HCT116 (cell line): ENCODE results near the gene SH3D21. TPM values are rescaled to one million over a fixed set of nuclear protein-coding genes. Genes with fewer than 3 reads are reported as not detected.

Experiments used
- ATAC-seq: fragments of 200-7000 bp; cut with Tn5 transposase; 2 replicates; pipeline ENCODE4 v1.9.1; 2020; ENCODE audit warnings: mild to moderate bottlenecking, moderate library complexity
- BruUV-seq: library from RNA; stranded (reverse); fragments of 400-500 nt; replicated peaks from 2 replicates; lab custom pipeline; 2021; lab: Mats Ljungman, UMichigan
- CTCF ChIA-PET: fragments of 300-600 bp; sonication (Branson Sonifier 250); formaldehyde crosslinking; loops from one replicate; lab custom pipeline; 2021; ENCODE audit warnings: antibody characterized with exemption; lab: Charles Lee
- POLR2A ChIA-PET: fragments of 300-600, 350-600 bp; sonication (Branson Sonifier 250); formaldehyde crosslinking; loops from one replicate; lab custom pipeline; 2021; ENCODE audit warnings: antibody characterized with exemption; lab: Charles Lee
- RAD21 ChIA-PET, 2 experiments: fragments of 300-600 bp; sonication (Branson Sonifier 250); formaldehyde crosslinking; loops; one replicate each; lab custom pipeline; 2023; ENCODE audit warnings: low total read pairs in 2 of 2; ENCODE audit not compliant: uncharacterized antibody in 2 of 2, unreplicated experiment in 2 of 2, low non-redundant PET in 1 of 2; lab: Charles Lee
- DNase-seq: peaks from one replicate; pipeline ENCODE4 v3.0.0-alpha.2; 2010; ENCODE audit warnings: low read depth, low spot score
- H2AFZ ChIP-seq: fragments of 200-600 bp; shearing (Covaris generic), sonication (generic); 2 replicates; pipeline ENCODE4 v1.6.1; 2017; ENCODE audit warnings: low read depth, mixed run types, mixed read lengths, antibody characterized with exemption, low read length; ENCODE audit not compliant: poor library complexity, severe bottlenecking
- H3K27ac ChIP-seq: 2 replicates; pipeline ENCODE4 v1.5.1; 2012; ENCODE audit warnings: low read depth, low read length
- H3K27me3 ChIP-seq: fragments of 200-600 bp; sonication (generic); 2 replicates; pipeline ENCODE4 v1.6.1; 2016; ENCODE audit warnings: mixed run types, low read length, mixed read lengths; ENCODE audit not compliant: insufficient read depth
- H3K36me3 ChIP-seq, 2 experiments: fragments of 200-500 bp in 1 of 2; fragments of 200-600 bp in 1 of 2; sonication (Bioruptor generic) in 1 of 2; sonication (generic) in 1 of 2; 2 replicates each; pipeline versions ENCODE4 v1.5.1 to v1.6.1; 2014 to 2016; ENCODE audit warnings: low read length in 2 of 2, inconsistent platforms in 1 of 2, mixed read lengths in 1 of 2, mixed run types in 1 of 2; ENCODE audit not compliant: insufficient read depth in 2 of 2, control insufficient read depth in 1 of 2
- H3K4me1 ChIP-seq, 2 experiments: fragments of 200-600 bp in 1 of 2; sonication (generic) in 1 of 2; 2 replicates each; pipeline versions ENCODE4 v1.5.1 to v1.6.1; 2012 to 2017; ENCODE audit warnings: low read length in 2 of 2, inconsistent platforms in 1 of 2, mild to moderate bottlenecking in 1 of 2, mixed read lengths in 1 of 2, mixed run types in 1 of 2, moderate library complexity in 1 of 2; ENCODE audit not compliant: insufficient read depth in 2 of 2, control insufficient read depth in 1 of 2
- H3K4me2 ChIP-seq: fragments of 200-600 bp; sonication (generic); 2 replicates; pipeline ENCODE4 v1.6.1; 2017; ENCODE audit warnings: mixed run types, low read length, mixed read lengths
- H3K4me3 ChIP-seq, 2 experiments: fragments of 200-600 bp in 1 of 2; sonication (generic) in 1 of 2; replicated peaks in 1 of 2; 2 replicates each; pipeline ENCODE4 v1.5.1; 2011 to 2016; ENCODE audit warnings: low read length in 2 of 2, control low read depth in 1 of 2, low read depth in 1 of 2, mild to moderate bottlenecking in 1 of 2, mixed read lengths in 1 of 2, mixed run types in 1 of 2
- H3K79me2 ChIP-seq: fragments of 200-600 bp; sonication (generic); 2 replicates; pipeline ENCODE4 v1.6.1; 2017; ENCODE audit warnings: mild to moderate bottlenecking, mixed run types, low read length, moderate library complexity, mixed read lengths; ENCODE audit not compliant: insufficient read depth
- H3K9ac ChIP-seq: fragments of 200-600 bp; sonication (generic); 2 replicates; pipeline ENCODE4 v1.6.1; 2016; ENCODE audit warnings: low read length, mixed read lengths
- H3K9me2 ChIP-seq: fragments of 200-600 bp; sonication (generic), shearing (Covaris generic); 2 replicates; pipeline ENCODE4 v1.6.1; 2017; ENCODE audit warnings: mixed run types, mild to moderate bottlenecking, moderate library complexity; ENCODE audit not compliant: insufficient read depth
- H3K9me3 ChIP-seq, 2 experiments: fragments of 200-500 bp in 1 of 2; fragments of 200-600 bp in 1 of 2; sonication (Bioruptor generic) in 1 of 2; sonication (generic) in 1 of 2; 2 replicates each; pipeline ENCODE4 v1.6.1; 2014 to 2017; ENCODE audit warnings: low read length in 2 of 2, mixed read lengths in 2 of 2, inconsistent platforms in 1 of 2, low read depth in 1 of 2, mild to moderate bottlenecking in 1 of 2, mixed run types in 1 of 2, moderate library complexity in 1 of 2; ENCODE audit not compliant: control insufficient read depth in 1 of 2, insufficient read depth in 1 of 2
- H4K20me1 ChIP-seq: fragments of 200-600 bp; sonication (generic), shearing (Covaris generic); 2 replicates; pipeline ENCODE4 v1.6.1; 2017; ENCODE audit warnings: mixed run types, mild to moderate bottlenecking, moderate library complexity; ENCODE audit not compliant: insufficient read depth
- FOSL1 ChIP-seq: IDR thresholded peaks from 2 replicates; pipeline ENCODE4 v1.6.1; 2012; ENCODE audit warnings: low read depth
- JUND ChIP-seq: IDR thresholded peaks from 2 replicates; pipeline ENCODE4 v1.6.1; 2012
- POLR2AphosphoS5 ChIP-seq: IDR thresholded peaks from 2 replicates; pipeline ENCODE4 v1.6.1; 2011; ENCODE audit warnings: mild to moderate bottlenecking, low read depth, low read length, moderate library complexity
- SIN3A ChIP-seq: IDR thresholded peaks from 2 replicates; pipeline ENCODE4 v1.6.1; 2012; ENCODE audit warnings: low read depth
- SP1 ChIP-seq: IDR thresholded peaks from 2 replicates; pipeline ENCODE4 v1.6.1; 2012; ENCODE audit warnings: low read depth
- ZBTB33 ChIP-seq: IDR thresholded peaks from 2 replicates; pipeline ENCODE4 v1.6.1; 2011; ENCODE audit warnings: mild to moderate bottlenecking, low read length, moderate library complexity; ENCODE audit not compliant: insufficient replicate concordance; ENCODE audit errors: extremely low read depth
- intact Hi-C: fragments of 100-400 bp; cut with micrococcal nuclease; formaldehyde crosslinking; loops from 2 replicates; pipeline ENCODE4 v1.10.0; 2022
- total RNA-seq: library from RNA; stranded (reverse); gene quantifications from one replicate; pipeline ENCODE4 v1.2.1, GENCODE V29; 2021; ENCODE audit not compliant: unreplicated experiment

Gene SH3D21
- total RNA-seq, 1 experiment from 2014 or later: 9.3 TPM

- H3K9me2 ChIP-seq: no peaks in the 10 kb centered on the region
- intact Hi-C loops: no loop called here
- H3K79me2 ChIP-seq: no peaks in the 10 kb centered on the region
- H3K9me3 ChIP-seq: no peaks in the 10 kb centered on the region
- peak overlapping the region; percentile 54 for H3K27ac ChIP-seq
- no TSS peak for BruUV-seq
- no peaks in the 10 kb centered on the region for H4K20me1 ChIP-seq
- H2AFZ ChIP-seq: no peak overlapping the region
- peak; percentile 75 for ATAC-seq
- H3K36me3 ChIP-seq: peaks cover 18 to 28% of the 10 kb centered on the region in 2 experiments; a peak in 3 of 4 replicates
- ChIA-PET POLR2A (no interaction called here), CTCF (interaction anchor here (0.8 kb wide), 1 partner anchor 9 kb away, joined by 4 read pairs; no protein-coding TSS in a partner anchor)
- H3K27me3 ChIP-seq: no peaks in the 10 kb centered on the region
- TF ChIP-seq JUND: 0 out of 2 replicates have a peak, but pooled peaks have one; percentile 31
- TF ChIP-seq FOSL1: peak; percentile 33; the same call in 1 of the 2 replicates
- TF ChIP-seq POLR2AphosphoS5: no peak
- TF ChIP-seq SIN3A: no peak
- peak; percentile 58 for TF ChIP-seq SP1
- TF ChIP-seq, all 23 proteins: peak for 3
- Histone ChIP-seq H3K4me2 (peak overlapping the region; percentile 78), H3K9ac (peak overlapping the region; percentile 63), H3K4me3 (peak overlapping the region; percentile 1 to 44; a peak in 2 of 4 replicates), H3K4me1 (peaks cover 6 to 50% of the 10 kb centered on the region in 2 experiments; a peak in 3 of 4 replicates)
- RAD21 ChIA-PET: interaction anchor here in 1 of 2 experiments (1.2 kb wide), 1 partner anchor 17 kb away, joined by 4 read pairs; no protein-coding TSS in a partner anchor
- peak; percentile 32 for DNase-seq
These were observed 45.2 kb downstream of the SH3D21 start for GRCh38 chr1:36351227-36351977.

GRCh38 chr1:36352125-36352909 lies 46.1 kb downstream of the SH3D21 start:
- Histone ChIP-seq H3K27me3 (no peaks in the 10 kb centered on the region), H2AFZ (no peak overlapping the region), H3K4me2 (peak overlapping the region; percentile 78), H3K4me3 (no peak overlapping the region; a peak in 1 of 4 replicates), H3K4me1 (peaks cover 6 to 50% of the 10 kb centered on the region in 2 experiments; a peak in 3 of 4 replicates), H3K9ac (peak overlapping the region; percentile 63), H4K20me1 (no peaks in the 10 kb centered on the region), H3K9me2 (no peaks in the 10 kb centered on the region), H3K36me3 (peaks cover 19 to 28% of the 10 kb centered on the region in 2 experiments; a peak in 3 of 4 replicates), H3K27ac (peak overlapping the region; percentile 54), H3K9me3 (no peaks in the 10 kb centered on the region), H3K79me2 (no peaks in the 10 kb centered on the region)
- no TSS peak for BruUV-seq
- ATAC-seq (no peak), DNase-seq (no peak)
- intact Hi-C loops: no loop called here
- ChIA-PET RAD21 (interaction anchor here in 1 of 2 experiments (0.7 kb wide), 1 partner anchor 89 kb away, joined by 3 read pairs; no protein-coding TSS in a partner anchor), POLR2A (no interaction called here), CTCF (no interaction called here)
- TF ChIP-seq ZBTB33 (no peak), JUND (no peak)
